ENCODE measurements around the gene ECHDC3. TPM values are rescaled to one million over a fixed set of nuclear protein-coding genes. Genes with fewer than 3 reads are reported as not detected.

Gene ECHDC3
- total RNA-seq, 1 experiment from 2014 or later: 2.6 TPM

- no peak for DNase-seq (ENCODE audit: low spot score)
These were observed 68.8 kb downstream of the ECHDC3 start for GRCh38 chr10:11810973-11811372.

- DNase-seq (ENCODE audit: low spot score): no peak
These were observed 71.0 kb downstream of the ECHDC3 start for GRCh38 chr10:11813177-11813576.

Other genes with a start within 250 kb of the ECHDC3 start
- gene USP6NL, start 130.7 kb upstream of the ECHDC3 start, total RNA-seq (2014; rRNA removed; shearing (Covaris generic)): 16.9 and 18.6 TPM in 2 replicates
- gene PROSER2, start 81.0 kb downstream of the ECHDC3 start, total RNA-seq (2014; rRNA removed; shearing (Covaris generic)): 56.9 and 58.8 TPM in 2 replicates

Data from HT-29 (cell line).